ENCODE results near the gene KMT2E. TPM values are rescaled to one million over a fixed set of nuclear protein-coding genes. Genes with fewer than 3 reads are reported as not detected.

The KMT2E gene
- total and polyA plus RNA-seq, 4 experiments from 2014 or later = 109 to 244 (median 218) TPM

- no peaks in the 10 kb centered on the region for H3K9me3 ChIP-seq (ENCODE audit: control insufficient read depth in 1 of 2, low read length in 2 of 2)
- POLR2A ChIA-PET (ENCODE audit: partially characterized antibody) = no interaction called here
Measured at GRCh38 chr7:105106473-105106872, 92.5 kb downstream of the KMT2E start.

DNA sequence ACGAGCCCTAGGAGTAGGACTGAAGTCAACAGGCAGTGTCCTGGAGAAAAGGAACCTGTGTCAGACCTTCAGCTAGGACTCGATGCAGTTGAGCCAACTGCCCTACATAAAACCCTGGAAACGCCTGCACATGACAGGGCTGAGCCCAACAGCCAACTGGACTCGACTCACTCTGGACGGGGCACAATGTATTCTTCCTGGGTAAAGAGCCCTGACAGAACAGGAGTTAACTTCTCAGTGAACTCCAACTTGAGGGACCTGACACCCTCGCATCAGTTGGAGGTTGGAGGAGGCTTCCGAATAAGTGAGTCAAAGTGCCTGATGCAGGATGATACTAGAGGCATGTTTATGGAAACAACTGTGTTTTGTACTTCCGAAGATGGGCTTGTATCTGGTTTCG lies 93.5 kb downstream of the KMT2E start:
- peaks cover 0 to 7% (median 0%) of the 10 kb centered on the region in 8 donors for H3K9me3 Mint-ChIP-seq
- H3K27me3 Mint-ChIP-seq = no peaks in the 10 kb centered on the region
- no peak overlapping the region for H3K4me3 Mint-ChIP-seq
- Histone ChIP-seq H3K4me3 (ENCODE audit: low read length in 2 of 2) (no peak overlapping the region), H3K27me3 (ENCODE audit: insufficient read depth, low read length) (no peaks in the 10 kb centered on the region), H3K4me1 (ENCODE audit: insufficient read depth, low read length) (no peaks in the 10 kb centered on the region), H3K36me3 (ENCODE audit: insufficient read depth, low read length) (peaks cover 78% of the 10 kb centered on the region), H3K27ac (ENCODE audit: low read depth, low read length) (no peak overlapping the region), H3K9me3 (ENCODE audit: control insufficient read depth in 1 of 2, low read length in 2 of 2) (no peaks in the 10 kb centered on the region)
- peaks cover 20 to 23% (median 21%) of the 10 kb centered on the region in 4 donors for H3K4me1 Mint-ChIP-seq
- intact Hi-C loops (cut with micrococcal nuclease) = no loop called here
- peak overlapping the region in 2 of 7 donors; percentile 16 to 32 for H3K27ac Mint-ChIP-seq
- DNase-seq = no peak
- POLR2A ChIA-PET (ENCODE audit: partially characterized antibody) = no interaction called here
- peaks cover 62 to 86% of the 10 kb centered on the region in 2 donors for H3K36me3 Mint-ChIP-seq
- CTCF ChIA-PET (ENCODE audit: partially characterized antibody) = no interaction called here

More at GRCh38 chr7:105106473-105106872, 92.5 kb downstream of the KMT2E start:
- Histone ChIP-seq H3K36me3 (ENCODE audit: insufficient read depth, low read length) (peaks cover 68% of the 10 kb centered on the region), H3K4me3 (ENCODE audit: low read length in 2 of 2) (no peak overlapping the region), H3K4me1 (ENCODE audit: insufficient read depth, low read length) (no peaks in the 10 kb centered on the region), H3K27ac (ENCODE audit: low read depth, low read length) (no peak overlapping the region), H3K27me3 (ENCODE audit: insufficient read depth, low read length) (no peaks in the 10 kb centered on the region)
- Mint-ChIP-seq H3K27ac (peak overlapping the region; percentile 7 to 88 (median 79)), H3K36me3 (peaks cover 52 to 79% of the 10 kb centered on the region in 2 donors), H3K9me3 (peaks cover 0 to 3% (median 0%) of the 10 kb centered on the region in 8 donors), H3K27me3 (no peaks in the 10 kb centered on the region), H3K4me3 (peak overlapping the region in 1 of 8 donors; percentile 36), H3K4me1 (peaks cover 16 to 17% (median 16%) of the 10 kb centered on the region in 4 donors)
- CTCF ChIA-PET (ENCODE audit: partially characterized antibody) = no interaction called here
- intact Hi-C loops (cut with micrococcal nuclease) = no loop called here
- DNase-seq = no peak

DNA sequence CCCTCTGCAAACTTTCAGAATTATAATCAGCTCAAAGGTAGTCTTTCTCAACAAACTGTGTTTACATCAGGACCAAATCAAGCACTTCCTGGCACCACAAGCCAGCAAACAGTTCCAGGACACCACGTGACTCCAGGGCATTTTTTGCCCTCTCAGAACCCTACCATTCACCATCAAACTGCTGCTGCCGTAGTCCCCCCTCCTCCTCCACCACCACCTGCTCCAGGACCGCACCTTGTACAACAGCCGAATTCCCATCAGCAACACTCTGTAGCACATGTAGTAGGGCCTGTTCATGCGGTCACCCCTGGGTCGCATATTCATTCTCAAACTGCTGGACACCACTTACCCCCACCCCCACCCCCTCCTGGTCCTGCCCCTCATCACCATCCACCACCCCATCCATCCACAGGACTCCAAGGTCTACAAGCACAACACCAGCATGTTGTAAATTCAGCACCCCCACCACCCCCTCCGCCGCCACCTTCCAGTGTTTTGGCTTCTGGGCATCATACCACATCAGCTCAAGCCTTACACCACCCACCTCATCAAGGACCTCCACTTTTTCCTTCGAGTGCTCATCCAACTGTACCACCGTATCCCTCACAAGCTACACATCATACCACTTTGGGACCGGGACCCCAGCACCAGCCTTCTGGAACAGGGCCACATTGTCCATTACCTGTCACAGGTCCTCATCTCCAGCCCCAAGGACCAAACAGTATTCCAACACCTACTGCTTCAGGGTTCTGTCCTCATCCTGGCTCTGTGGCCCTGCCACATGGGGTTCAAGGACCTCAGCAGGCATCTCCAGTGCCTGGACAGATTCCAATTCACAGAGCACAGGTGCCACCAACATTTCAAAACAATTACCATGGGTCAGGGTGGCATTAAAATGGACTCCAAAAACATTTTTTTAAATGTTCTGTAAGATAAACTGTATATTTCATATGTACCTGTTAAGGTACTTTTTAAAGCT lies 98.7 kb downstream of the KMT2E start:
- H3K36me3 ChIP-seq (ENCODE audit: insufficient read depth, low read length) = peaks cover 60% of the 10 kb centered on the region
- H3K4me3 ChIP-seq (ENCODE audit: low read length in 2 of 2) = no peak overlapping the region
- no peak overlapping the region for H3K27ac ChIP-seq (ENCODE audit: low read depth, low read length)
- Mint-ChIP-seq H3K4me3 (peak overlapping the region in 3 of 8 donors; percentile 43 to 57 (median 49)), H3K36me3 (peaks cover 65 to 88% of the 10 kb centered on the region in 2 donors), H3K9me3 (peaks cover 0 to 6% (median 1%) of the 10 kb centered on the region in 8 donors), H3K27me3 (no peaks in the 10 kb centered on the region), H3K4me1 (peaks cover 5 to 11% (median 9%) of the 10 kb centered on the region in 4 donors), H3K27ac (peak overlapping the region; percentile 73 to 87 (median 82))
- intact Hi-C loops (cut with micrococcal nuclease) = no loop called here
- H3K27me3 ChIP-seq (ENCODE audit: insufficient read depth, low read length) = no peaks in the 10 kb centered on the region
- POLR2A ChIA-PET (ENCODE audit: partially characterized antibody) = interaction anchor here (0.6 to 1.0 kb wide), 2 partner anchors 10 to 114 kb away, joined by 3 to 4 read pairs; no protein-coding TSS in a partner anchor
- CTCF ChIA-PET (ENCODE audit: partially characterized antibody) = interaction anchor here (0.7 to 2.0 kb wide), 3 partner anchors 122 to 317 kb away, joined by 4 to 5 read pairs (median 4); no protein-coding TSS in a partner anchor
- no peaks in the 10 kb centered on the region for H3K9me3 ChIP-seq (ENCODE audit: control insufficient read depth in 1 of 2, low read length in 2 of 2)
- DNase-seq = no peak
- H3K4me1 ChIP-seq (ENCODE audit: insufficient read depth, low read length) = no peaks in the 10 kb centered on the region

DNA sequence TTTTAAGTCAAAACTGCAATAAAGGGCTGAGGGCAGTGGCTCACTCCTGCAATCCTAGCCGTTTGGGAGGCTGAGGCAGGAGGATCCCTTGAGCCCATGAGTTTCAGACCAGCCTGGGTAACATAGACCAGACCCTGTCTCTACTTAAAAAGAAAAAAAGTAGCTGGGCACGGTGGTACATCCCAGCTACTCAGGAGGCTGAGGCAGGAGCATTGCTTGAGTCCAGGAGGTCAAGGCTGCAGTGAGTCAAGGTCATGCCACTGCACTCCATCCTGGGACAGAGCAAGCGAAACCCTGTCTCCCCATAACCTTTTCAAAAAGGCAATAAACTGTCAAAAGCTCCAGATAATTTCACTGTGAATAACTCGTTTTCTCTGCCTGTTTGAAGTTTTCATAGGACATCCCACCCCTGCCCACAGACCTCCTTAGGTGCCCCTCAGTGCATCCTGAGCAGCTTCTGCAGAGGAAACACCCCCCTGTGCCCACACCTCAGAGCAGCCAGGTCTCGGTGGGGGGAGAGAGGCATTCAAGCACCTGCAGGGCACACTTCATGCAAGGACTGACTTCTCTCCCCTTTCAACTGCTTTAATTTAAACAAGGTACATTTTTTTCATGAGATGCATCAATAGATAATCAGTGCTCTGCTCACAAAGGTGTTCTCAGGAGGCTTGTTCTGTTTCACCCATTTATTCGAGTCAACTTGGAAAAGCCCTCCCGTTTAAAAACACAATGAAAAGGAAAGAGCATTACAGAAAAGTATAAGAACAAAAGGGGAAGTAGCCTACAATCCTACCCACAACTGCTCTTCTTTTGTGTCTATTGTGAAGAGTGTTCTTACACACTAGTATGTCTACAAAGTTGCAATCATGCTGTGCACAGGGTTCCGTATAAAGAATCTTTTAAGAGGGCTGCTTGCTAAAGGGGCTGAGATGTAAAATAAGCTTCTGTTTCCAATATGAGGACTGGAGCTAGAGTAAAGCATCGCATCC lies 104.9 kb downstream of the KMT2E start:
- no peaks in the 10 kb centered on the region for H3K9me3 ChIP-seq (ENCODE audit: control insufficient read depth in 1 of 2, low read length in 2 of 2)
- peaks cover 11% of the 10 kb centered on the region for H3K36me3 ChIP-seq (ENCODE audit: insufficient read depth, low read length)
- H3K27me3 Mint-ChIP-seq = no peaks in the 10 kb centered on the region
- peak overlapping the region; percentile 24 to 80 (median 42) for H3K27ac Mint-ChIP-seq
- DNase-seq = no peak
- no peak overlapping the region for H3K4me3 Mint-ChIP-seq
- peaks cover 31 to 58% of the 10 kb centered on the region in 2 donors for H3K36me3 Mint-ChIP-seq
- intact Hi-C loops (cut with micrococcal nuclease) = no loop called here
- H3K27me3 ChIP-seq (ENCODE audit: insufficient read depth, low read length) = no peaks in the 10 kb centered on the region
- H3K4me1 ChIP-seq (ENCODE audit: insufficient read depth, low read length) = peaks cover 4% of the 10 kb centered on the region
- no peak overlapping the region for H3K27ac ChIP-seq (ENCODE audit: low read depth, low read length)
- ChIA-PET CTCF (ENCODE audit: partially characterized antibody) (interaction anchor here (0.9 to 3.2 kb wide), 3 partner anchors 9 to 311 kb away, joined by 3 to 11 read pairs (median 9); no protein-coding TSS in a partner anchor), POLR2A (ENCODE audit: partially characterized antibody) (interaction anchor here (0.8 to 1.3 kb wide), 3 partner anchors 27 to 332 kb away, joined by 3 to 5 read pairs (median 3); no protein-coding TSS in a partner anchor)
- H3K9me3 Mint-ChIP-seq = peaks cover 0 to 6% (median 0%) of the 10 kb centered on the region in 8 donors
- H3K4me3 ChIP-seq (ENCODE audit: low read length in 2 of 2) = no peak overlapping the region
- peaks cover 12 to 31% (median 14%) of the 10 kb centered on the region in 4 donors for H3K4me1 Mint-ChIP-seq

DNA sequence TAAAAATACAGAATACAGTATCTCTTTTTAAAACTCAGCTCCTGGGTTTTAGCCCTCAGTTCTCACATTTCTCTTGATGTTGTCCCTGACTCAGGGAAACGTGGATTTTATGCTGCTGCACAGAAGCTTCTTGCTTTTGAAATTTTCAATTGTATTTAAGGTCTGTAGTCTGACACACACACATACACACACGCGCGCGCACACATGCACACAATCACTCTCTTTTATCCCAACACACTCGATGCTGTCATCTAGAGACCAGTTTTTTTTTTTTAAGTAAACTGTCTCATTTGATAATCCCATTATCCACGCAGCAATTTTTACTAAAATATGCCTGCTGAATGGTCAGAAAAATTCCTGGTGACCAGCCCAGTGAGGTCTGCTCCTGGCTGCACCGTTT lies 108.6 kb downstream of the KMT2E start:
- Histone ChIP-seq H3K27ac (ENCODE audit: low read depth, low read length) (no peak overlapping the region), H3K27me3 (ENCODE audit: insufficient read depth, low read length) (no peaks in the 10 kb centered on the region), H3K4me1 (ENCODE audit: insufficient read depth, low read length) (peaks cover 4% of the 10 kb centered on the region), H3K36me3 (ENCODE audit: insufficient read depth, low read length) (peaks cover 27% of the 10 kb centered on the region), H3K9me3 (ENCODE audit: control insufficient read depth in 1 of 2, low read length in 2 of 2) (no peaks in the 10 kb centered on the region), H3K4me3 (ENCODE audit: low read length in 2 of 2) (no peak overlapping the region)
- intact Hi-C loops (cut with micrococcal nuclease) = no loop called here
- Mint-ChIP-seq H3K36me3 (peaks cover 22 to 52% of the 10 kb centered on the region in 2 donors), H3K27ac (peak overlapping the region in 4 of 7 donors; percentile 17 to 70 (median 49)), H3K4me1 (peaks cover 12 to 31% (median 14%) of the 10 kb centered on the region in 4 donors), H3K27me3 (no peaks in the 10 kb centered on the region), H3K4me3 (no peak overlapping the region), H3K9me3 (peaks cover 0 to 2% (median 0%) of the 10 kb centered on the region in 8 donors)
- ChIA-PET POLR2A (ENCODE audit: partially characterized antibody) (interaction anchor here (0.8 kb wide), 1 partner anchor 9 kb away, joined by 4 read pairs; no protein-coding TSS in a partner anchor), CTCF (ENCODE audit: partially characterized antibody) (interaction anchor here (1.3 to 1.5 kb wide), 2 partner anchors 18 to 467 kb away, joined by 3 to 4 read pairs; no protein-coding TSS in a partner anchor)
- no peak for DNase-seq

DNA sequence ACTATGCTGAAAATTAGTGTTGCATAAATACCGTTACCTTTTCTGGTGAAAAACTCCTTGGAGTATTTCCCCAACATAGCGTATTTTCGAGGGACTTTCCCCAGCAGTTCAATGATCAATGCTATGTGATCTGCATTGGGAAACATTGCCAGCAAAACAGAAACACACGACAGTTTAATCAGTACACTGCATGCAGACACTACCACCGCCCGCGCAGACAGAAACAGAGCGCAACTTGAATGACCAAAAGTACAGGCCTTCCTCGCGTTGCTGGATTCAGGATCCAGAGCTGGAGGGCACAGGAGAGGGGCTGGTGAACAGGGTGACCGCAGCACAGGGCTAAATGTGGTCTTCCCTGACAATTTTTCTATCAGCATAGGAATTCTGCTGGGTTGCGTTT lies 111.7 kb downstream of the KMT2E start:
- DNase-seq = no peak
- Histone ChIP-seq H3K27me3 (ENCODE audit: insufficient read depth, low read length) (no peaks in the 10 kb centered on the region), H3K4me1 (ENCODE audit: insufficient read depth, low read length) (peaks cover under 1% of the 10 kb centered on the region), H3K9me3 (ENCODE audit: control insufficient read depth in 1 of 2, low read length in 2 of 2) (no peaks in the 10 kb centered on the region), H3K27ac (ENCODE audit: low read depth, low read length) (no peak overlapping the region), H3K4me3 (ENCODE audit: low read length in 2 of 2) (no peak overlapping the region), H3K36me3 (ENCODE audit: insufficient read depth, low read length) (peaks cover 27% of the 10 kb centered on the region)
- H3K9me3 Mint-ChIP-seq = peaks cover 0 to 2% (median 0%) of the 10 kb centered on the region in 8 donors
- H3K4me3 Mint-ChIP-seq = no peak overlapping the region
- POLR2A ChIA-PET (ENCODE audit: partially characterized antibody) = interaction anchor here (1.0 kb wide), 1 partner anchor 112 kb away, joined by 3 read pairs; the partner anchor contains the start of gene KMT2E
- CTCF ChIA-PET (ENCODE audit: partially characterized antibody) = interaction anchor here (0.5 kb wide), 1 partner anchor 211 kb away, joined by 3 read pairs; no protein-coding TSS in a partner anchor
- peaks cover 7 to 17% (median 12%) of the 10 kb centered on the region in 4 donors for H3K4me1 Mint-ChIP-seq
- intact Hi-C loops (cut with micrococcal nuclease) = no loop called here
- H3K27me3 Mint-ChIP-seq = no peaks in the 10 kb centered on the region
- peak overlapping the region in 3 of 7 donors; percentile 19 to 88 (median 32) for H3K27ac Mint-ChIP-seq
- peaks cover 22 to 54% of the 10 kb centered on the region in 2 donors for H3K36me3 Mint-ChIP-seq

Measured in CD4-positive, alpha-beta memory T cell (primary cell).